Cardiac muscle cell (in vitro differentiated cells and primary cell): ENCODE data around the gene MPPE1. TPM values are rescaled to one million over a fixed set of nuclear protein-coding genes. Genes with fewer than 3 reads are reported as not detected.

ENCODE experiments used
- DNase-seq, 2 donors: peaks; one replicate each; pipeline versions ENCODE4 v3.0.0 to v3.0.0-alpha.2; 2010 to 2017; ENCODE audit warnings: low read depth in 1 of 2, low spot score in 1 of 2
- H3K27ac ChIP-seq: fragments of 200-600 bp; sonication (generic); 2 replicates; pipeline ENCODE4 v1.5.1; 2016
- H3K27me3 ChIP-seq: fragments of 200-600 bp; sonication (generic); 2 replicates; pipeline ENCODE4 v1.6.0; 2016; ENCODE audit warnings: control low read depth
- H3K36me3 ChIP-seq: fragments of 200-600 bp; sonication (generic); 2 replicates; pipeline ENCODE4 v1.5.1; 2016; ENCODE audit warnings: control low read depth
- H3K4me1 ChIP-seq: fragments of 200-600 bp; sonication (generic); 2 replicates; pipeline ENCODE4 v1.8.1; 2017; ENCODE audit warnings: low read depth, mild to moderate bottlenecking, mixed run types
- H3K4me3 ChIP-seq: fragments of 200-600 bp; sonication (generic); 2 replicates; pipeline ENCODE4 v1.5.1; 2016; ENCODE audit warnings: mild to moderate bottlenecking
- H3K9me3 ChIP-seq: fragments of 200-600 bp; sonication (generic); 2 replicates; pipeline ENCODE4 v1.5.1; 2017; ENCODE audit warnings: low read depth, mild to moderate bottlenecking, control low read depth
- CTCF ChIP-seq: IDR thresholded peaks from 2 replicates; pipeline ENCODE4 v1.5.1; 2012; ENCODE audit warnings: low read depth, mild to moderate bottlenecking, low read length
- polyA plus RNA-seq: library from polyadenylated mRNA; unstranded; fragments of >200 nt; fragmentation: Nextera tagmentation; extraction: Ambion mirVana; gene quantifications from 2 replicates; pipeline ENCODE4 v1.2.1, GENCODE V29; 2016
- total RNA-seq: library from RNA; depleted of rRNA; stranded (reverse); fragments of >200 nt; gene quantifications from 2 replicates; pipeline ENCODE4 v1.2.3, GENCODE V29; 2016

The MPPE1 gene
- total and polyA plus RNA-seq, 2 experiments from 2014 or later, result 14.0 to 44.1 TPM

- no peaks in the 10 kb centered on the region for H3K36me3 ChIP-seq
- H3K27me3 ChIP-seq, result no peaks in the 10 kb centered on the region
- no peaks in the 10 kb centered on the region for H3K9me3 ChIP-seq
- TF ChIP-seq CTCF, result no peak
- H3K4me3 ChIP-seq, result no peak overlapping the region
- no peak overlapping the region for H3K27ac ChIP-seq
- no peaks in the 10 kb centered on the region for H3K4me1 ChIP-seq
- no peak for DNase-seq
Measured at GRCh38 chr18:11873670-11874340, 34.3 kb downstream of the MPPE1 start.

GRCh38 chr18:11872479-11873136 is 35.5 kb downstream of the MPPE1 start:
- Histone ChIP-seq H3K27ac (peak overlapping the region; percentile 41), H3K4me3 (no peak overlapping the region), H3K27me3 (no peaks in the 10 kb centered on the region), H3K4me1 (no peaks in the 10 kb centered on the region), H3K36me3 (no peaks in the 10 kb centered on the region), H3K9me3 (no peaks in the 10 kb centered on the region)
- peak; percentile 47 to 72 for DNase-seq
- peak; percentile 35 for TF ChIP-seq CTCF

GRCh38 chr18:11871501-11871900 is 36.6 kb downstream of the MPPE1 start:
- no peaks in the 10 kb centered on the region for H3K27me3 ChIP-seq
- H3K4me1 ChIP-seq, result no peaks in the 10 kb centered on the region
- no peak overlapping the region for H3K27ac ChIP-seq
- H3K9me3 ChIP-seq, result no peaks in the 10 kb centered on the region
- H3K4me3 ChIP-seq, result no peak overlapping the region
- TF ChIP-seq CTCF, result no peak
- DNase-seq, result no peak
- no peaks in the 10 kb centered on the region for H3K36me3 ChIP-seq

- no peaks in the 10 kb centered on the region for H3K4me1 ChIP-seq
- H3K27me3 ChIP-seq, result no peaks in the 10 kb centered on the region
- no peak overlapping the region for H3K27ac ChIP-seq
- no peak for TF ChIP-seq CTCF
- H3K4me3 ChIP-seq, result no peak overlapping the region
- DNase-seq, result no peak
- no peaks in the 10 kb centered on the region for H3K36me3 ChIP-seq
- H3K9me3 ChIP-seq, result no peaks in the 10 kb centered on the region
Measured at GRCh38 chr18:11868230-11868629, 39.9 kb downstream of the MPPE1 start.

- H3K36me3 ChIP-seq, result no peaks in the 10 kb centered on the region
- no peaks in the 10 kb centered on the region for H3K4me1 ChIP-seq
- H3K4me3 ChIP-seq, result no peak overlapping the region
- DNase-seq, result no peak
- H3K27ac ChIP-seq, result peak overlapping the region; percentile 30
- H3K9me3 ChIP-seq, result no peaks in the 10 kb centered on the region
- no peaks in the 10 kb centered on the region for H3K27me3 ChIP-seq
- TF ChIP-seq CTCF, result no peak
Measured at GRCh38 chr18:11866764-11867163, 41.4 kb downstream of the MPPE1 start.
